ENCODE data around the gene SSR1.

DNA sequence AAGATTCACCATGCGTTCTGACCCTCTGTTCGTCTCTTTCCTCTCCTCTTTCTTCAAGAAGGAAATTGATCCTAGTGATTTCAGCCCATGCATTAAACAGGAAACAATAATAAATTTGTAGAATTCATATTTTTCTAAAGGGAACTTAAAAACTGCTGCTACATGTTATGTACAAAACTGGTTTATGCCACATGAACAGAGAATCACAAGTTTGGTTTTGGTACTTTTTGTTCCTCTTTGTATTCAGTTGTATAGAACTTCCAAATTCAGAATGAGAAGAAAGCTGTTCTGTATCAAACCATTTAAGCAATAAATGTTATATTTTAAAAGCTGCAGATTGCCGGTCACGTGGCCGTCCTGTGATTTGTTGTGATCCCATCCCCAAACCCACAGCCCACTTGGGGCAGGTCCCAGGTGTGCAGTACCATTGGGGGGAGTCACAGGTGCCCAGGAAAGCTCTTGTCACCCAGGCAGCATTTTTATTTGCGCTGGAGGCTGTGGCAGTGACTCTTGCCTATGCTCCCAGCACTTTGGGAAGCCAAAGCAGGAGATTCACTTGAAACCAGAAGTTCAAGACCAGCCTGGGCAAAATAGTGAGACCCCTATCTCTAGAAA, 61.2 kb downstream of the SSR1 start:
- TF ChIP-seq, protein P1, sequence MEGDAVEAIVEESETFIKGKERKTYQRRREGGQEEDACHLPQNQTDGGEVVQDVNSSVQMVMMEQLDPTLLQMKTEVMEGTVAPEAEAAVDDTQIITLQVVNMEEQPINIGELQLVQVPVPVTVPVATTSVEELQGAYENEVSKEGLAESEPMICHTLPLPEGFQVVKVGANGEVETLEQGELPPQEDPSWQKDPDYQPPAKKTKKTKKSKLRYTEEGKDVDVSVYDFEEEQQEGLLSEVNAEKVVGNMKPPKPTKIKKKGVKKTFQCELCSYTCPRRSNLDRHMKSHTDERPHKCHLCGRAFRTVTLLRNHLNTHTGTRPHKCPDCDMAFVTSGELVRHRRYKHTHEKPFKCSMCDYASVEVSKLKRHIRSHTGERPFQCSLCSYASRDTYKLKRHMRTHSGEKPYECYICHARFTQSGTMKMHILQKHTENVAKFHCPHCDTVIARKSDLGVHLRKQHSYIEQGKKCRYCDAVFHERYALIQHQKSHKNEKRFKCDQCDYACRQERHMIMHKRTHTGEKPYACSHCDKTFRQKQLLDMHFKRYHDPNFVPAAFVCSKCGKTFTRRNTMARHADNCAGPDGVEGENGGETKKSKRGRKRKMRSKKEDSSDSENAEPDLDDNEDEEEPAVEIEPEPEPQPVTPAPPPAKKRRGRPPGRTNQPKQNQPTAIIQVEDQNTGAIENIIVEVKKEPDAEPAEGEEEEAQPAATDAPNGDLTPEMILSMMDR (conservative IDR thresholded peaks at IDR 0.05 in 1 of 2, IDR thresholded peaks at IDR 0.05 in 1 of 2; ENCODE audit: extremely low read depth in 1 of 2, insufficient read depth in 1 of 2, low read depth in 1 of 2, low read length in 2 of 2) = no peak
- TF ChIP-seq EZH2 (IDR thresholded peaks at IDR 0.05; ENCODE audit: borderline replicate concordance, low read length) = no peak

All from mammary epithelial cell (primary cell).